NOMO-1 treated with DMSO at 0.1 percent for 48 hours (cell line): Measurements from ENCODE around the gene ILDR1.
A peak's percentile ranks its signal among the peaks of the same experiment; 100 is the strongest.
"Not testable (repeated sequence)": the region's sequence is repeated elsewhere in the genome, so short reads cannot be mapped to it uniquely, and the experiment has no call there.

Source experiments
- DNase-seq: peaks from one replicate; lab custom pipeline; 2025; ENCODE audit not compliant: unreplicated experiment; lab: John Stamatoyannopoulos, UW

The ILDR1 gene

DNA sequence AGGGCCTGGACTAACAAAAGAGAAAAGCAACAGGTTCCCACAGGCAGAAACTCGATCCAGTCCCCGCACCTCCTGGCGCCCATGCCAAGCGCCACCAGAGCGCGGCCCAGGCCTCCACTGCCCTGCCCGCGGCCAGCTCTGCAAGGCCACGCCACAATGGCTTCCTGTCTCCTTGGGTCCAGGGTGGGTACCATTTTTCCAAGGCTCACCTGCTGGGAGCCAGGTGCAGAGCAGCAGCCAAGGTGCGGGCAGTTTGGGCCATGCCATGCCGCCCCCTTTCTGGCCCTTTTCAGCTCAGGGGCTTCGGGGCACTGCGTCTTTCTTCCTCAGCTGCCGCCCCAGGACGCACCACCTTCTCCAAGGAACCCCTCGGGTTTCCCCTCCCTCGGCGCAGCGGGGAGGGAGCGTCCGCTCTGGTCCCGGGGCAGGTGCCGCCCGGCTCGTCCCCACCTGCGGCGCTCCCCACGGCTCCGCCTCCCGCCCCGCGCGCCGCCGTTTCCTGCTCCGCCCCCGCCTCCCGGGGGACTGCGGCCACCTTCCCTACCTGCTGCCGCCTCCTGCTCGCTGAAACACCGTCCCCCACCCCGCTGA lies at the start of gene ILDR1:
Gene ILDR1, minus strand, starts transcription at position 437 of the 591 bp plus-strand sequence. Its CDS starts 170 bp downstream, at position 267.
- DNase-seq: no peak

DNA sequence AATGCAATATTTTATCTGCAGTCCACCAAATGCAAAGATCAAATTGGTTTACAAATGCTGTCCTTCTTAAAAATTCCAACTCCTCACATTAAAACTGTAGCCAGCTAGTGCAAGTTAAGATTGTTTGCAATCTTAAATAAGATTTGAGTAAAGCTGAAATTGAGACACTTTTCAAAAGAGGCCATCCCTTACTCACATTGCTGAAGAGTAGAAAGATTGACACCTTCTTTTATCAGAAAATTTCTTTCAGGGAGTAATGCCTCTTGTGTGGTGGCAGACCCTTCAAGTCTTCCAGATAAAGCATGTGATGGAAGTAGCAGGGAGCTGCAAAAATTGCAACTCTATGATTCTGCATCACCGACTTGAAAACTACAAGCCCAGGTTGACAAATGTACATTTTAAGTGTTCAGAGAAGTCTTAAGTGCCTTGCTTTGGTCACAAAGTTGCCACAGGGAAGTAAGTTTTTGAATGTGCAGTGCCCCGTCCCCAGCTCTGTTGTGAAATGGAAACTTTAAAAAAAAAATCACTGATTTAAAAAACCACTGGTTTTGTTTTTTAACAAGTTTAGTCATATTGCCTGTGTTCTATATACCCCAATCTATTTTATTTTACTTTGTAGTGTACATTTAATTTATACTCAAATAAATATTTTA lies 45.7 kb upstream of the ILDR1 start:
- peak; percentile 78 for DNase-seq

DNA sequence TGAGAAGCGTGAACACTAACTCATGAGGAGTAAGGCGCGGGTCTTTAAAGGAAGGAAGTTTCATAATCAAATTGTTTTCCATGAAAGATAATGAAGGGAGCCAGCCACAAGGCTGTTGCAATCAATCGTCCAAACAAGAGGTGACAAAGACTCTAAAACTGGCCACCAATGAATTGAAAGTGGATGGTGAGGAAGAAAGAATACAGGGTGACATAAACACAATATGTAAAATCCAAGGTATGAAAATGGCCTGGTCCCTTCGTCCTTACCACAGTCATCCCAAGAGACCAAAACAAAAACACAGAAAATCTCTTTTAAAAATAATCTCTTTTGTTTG lies 45.1 kb upstream of the ILDR1 start:
- DNase-seq: peak; percentile 97

DNA sequence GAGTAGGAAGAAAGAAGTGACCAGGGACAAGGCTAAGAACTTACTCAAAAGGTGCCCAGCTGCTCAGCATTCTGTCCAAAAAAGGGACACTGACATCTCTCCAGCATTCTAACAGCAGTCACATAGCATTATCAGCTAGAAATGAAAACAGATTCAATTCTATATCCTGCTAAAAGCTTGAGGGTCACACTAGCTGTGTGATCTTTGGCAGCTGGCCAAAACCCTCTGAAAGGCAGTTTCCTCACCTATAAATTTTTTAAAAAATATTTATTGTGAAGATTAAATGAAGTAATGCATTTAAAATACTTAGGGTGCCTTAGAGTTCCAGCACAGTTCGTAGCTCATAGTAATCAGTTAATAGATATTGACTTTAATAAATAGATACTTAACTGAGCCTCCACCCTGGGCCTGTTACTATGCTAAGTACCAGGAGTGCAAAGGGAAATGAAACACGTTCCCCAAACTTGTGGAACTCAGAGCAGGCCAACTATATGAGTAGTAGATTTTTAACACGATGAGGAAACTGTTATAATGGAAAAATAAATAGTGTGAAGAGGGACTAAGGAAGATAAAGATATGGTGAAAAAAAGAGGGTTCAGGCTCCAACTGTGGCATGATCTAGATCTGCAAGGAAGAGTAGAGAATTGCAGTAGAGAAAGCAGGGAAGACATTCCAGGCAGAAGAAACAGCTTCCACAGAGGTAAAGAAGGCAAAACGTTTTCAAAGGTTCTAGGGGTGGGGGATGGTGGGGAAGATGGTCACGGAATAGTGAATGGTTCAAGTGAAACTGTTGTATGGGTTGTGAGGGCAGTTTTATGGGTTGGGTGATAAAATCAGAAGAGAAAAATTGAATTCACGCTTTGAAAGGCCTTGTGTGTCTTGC lies 44.5 kb upstream of the ILDR1 start:
- peak; percentile 53 for DNase-seq

GRCh38 chr3:122064326-122064725 lies 42.3 kb upstream of the ILDR1 start:
- DNase-seq: no peak

- DNase-seq: peak; percentile 88
These were observed 41.9 kb upstream of the ILDR1 start for GRCh38 chr3:122063908-122064307.

DNA sequence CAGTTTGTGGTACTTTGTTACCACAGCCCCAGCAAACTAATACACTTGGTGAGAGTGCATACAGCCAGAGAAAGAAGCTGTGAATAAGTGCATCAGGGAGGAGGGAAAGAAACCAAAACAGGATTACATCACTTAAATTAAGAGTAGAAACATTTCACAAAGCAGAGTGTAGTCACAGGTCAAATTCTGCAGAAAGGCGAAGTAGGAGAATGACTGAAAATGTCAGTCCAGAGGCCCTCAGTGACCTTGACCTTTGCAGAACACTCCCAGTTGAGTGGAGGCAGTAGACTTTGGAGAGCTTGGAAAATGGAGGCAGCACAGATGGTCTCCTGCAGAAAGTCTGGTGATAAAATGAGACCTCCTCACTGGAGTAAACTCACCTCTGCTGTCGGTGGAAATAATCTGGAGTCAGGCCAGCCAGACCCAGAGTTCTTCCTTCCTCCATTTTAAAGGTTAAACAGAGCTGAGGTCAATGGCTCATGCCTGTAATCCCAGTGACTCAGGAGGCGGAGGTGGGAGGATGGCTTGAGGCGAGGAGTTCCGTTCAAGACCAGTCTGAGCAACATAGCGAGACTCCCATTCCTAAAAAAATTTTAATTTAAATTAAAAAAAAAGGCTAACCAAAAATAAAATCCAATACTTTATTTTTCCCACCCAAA lies 38.1 kb upstream of the ILDR1 start:
- DNase-seq: no peak

DNA sequence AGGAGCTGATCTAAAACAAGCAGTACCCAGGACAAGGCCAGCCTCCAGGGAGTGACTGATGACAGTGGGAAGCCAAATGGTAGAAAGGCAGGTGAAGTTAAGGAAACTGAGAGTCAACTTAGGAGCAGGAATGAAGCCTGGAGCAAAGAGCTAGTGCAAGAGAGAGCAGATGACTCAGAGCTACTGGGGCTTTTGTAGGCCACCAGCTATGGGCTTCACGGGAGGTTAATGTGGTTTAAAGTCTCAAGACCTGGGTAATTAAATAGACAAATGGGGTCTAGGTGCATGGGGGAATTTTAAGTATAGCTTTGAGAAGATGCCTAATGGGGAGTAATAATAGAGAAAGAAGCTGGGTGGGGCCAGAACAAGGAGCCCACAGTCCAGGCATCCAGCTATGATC lies 36.2 kb upstream of the ILDR1 start:
- no peak for DNase-seq

DNA sequence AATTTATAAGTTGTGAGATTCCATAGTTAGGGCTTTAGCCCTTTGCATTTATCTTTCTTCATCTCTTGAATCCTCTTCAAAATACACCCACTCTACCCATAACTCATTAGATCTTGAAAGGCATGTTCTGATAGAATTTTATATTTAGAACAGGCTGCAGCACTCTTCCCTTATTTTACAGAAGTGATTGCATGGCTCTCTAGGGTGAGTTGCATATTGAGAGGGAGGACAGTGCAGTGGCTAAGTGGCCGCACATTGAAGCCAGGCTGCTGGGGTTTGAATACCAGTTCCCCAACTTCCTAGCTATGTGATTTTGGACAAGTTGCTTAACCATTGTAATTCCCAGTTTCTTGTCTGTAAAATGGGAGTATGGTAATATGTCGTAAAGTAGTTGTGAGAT lies 35.6 kb upstream of the ILDR1 start:
- peak; percentile 31 for DNase-seq

GRCh38 chr3:122055215-122055614 lies 33.2 kb upstream of the ILDR1 start, which contains the start of gene CD86:
Gene CD86 (plus strand): TSS chr3:122055362. CDS start chr3:122055490, 128 bp downstream.
- peak; percentile 95 for DNase-seq

- no peak for DNase-seq
These were observed 30.9 kb upstream of the ILDR1 start for GRCh38 chr3:122052968-122053367.

DNA sequence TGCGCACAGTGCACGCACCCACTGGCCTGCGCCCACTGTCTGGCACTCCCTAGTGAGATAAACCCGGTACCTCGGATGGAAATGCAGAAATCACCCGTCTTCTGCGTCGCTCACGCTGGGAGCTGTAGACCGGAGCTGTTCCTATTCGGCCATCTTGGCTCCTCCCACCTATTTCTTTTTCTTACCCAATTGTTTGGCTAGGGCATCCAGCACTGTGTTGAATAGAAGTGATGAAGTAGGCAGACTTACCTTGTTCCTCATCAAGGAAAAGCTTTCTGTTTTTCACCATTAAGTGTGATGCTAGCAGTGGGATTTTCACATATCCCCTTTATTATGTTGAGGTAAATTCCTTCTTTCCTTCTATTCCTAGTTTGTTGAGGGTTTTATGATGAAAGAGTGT lies 25.7 kb upstream of the ILDR1 start:
- DNase-seq: not testable (repeated sequence)

- not testable (repeated sequence) for DNase-seq
These were observed 25.2 kb upstream of the ILDR1 start for GRCh38 chr3:122047296-122047695.

GRCh38 chr3:122033023-122033422 lies 11.0 kb upstream of the ILDR1 start:
- DNase-seq: no peak

- no peak for DNase-seq
These were observed 10.5 kb upstream of the ILDR1 start for GRCh38 chr3:122032531-122032930.

DNA sequence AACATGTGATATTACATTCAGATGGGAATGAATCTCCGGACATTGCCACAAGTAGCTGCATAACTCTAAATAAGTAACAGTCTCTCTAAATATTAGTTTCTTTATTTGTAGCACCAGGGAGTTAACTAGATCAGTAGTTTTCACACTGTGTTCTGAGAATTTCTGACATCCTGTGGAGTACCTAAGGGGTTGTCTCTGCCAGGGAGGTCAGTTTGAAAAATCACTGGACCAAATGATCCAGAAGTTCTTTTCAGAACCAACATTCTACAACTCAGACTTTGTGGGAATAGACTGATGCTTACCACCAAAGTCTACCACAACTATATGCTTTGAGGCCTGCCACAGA lies 9.0 kb upstream of the ILDR1 start:
- DNase-seq: no peak

GRCh38 chr3:122030381-122031122 lies 8.5 kb upstream of the ILDR1 start:
- no peak for DNase-seq

DNA sequence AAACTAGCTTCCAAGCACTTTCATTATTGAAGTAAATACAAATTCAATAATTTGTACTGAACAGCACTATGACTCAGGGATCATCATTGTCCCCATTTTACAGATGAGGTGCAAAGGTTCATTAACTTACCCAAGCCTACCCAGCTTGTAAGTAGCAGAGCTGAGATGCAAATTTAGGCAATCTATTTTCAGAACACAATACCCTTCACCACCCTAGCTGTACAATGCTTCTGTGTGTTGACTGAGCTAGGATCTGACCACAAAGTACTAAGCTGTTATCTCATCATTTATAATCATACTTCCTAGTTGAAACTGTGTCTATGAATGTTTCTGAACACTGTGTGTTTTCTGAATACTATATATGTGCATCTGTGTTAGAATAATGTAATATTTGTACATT lies 3.2 kb upstream of the ILDR1 start:
- DNase-seq: no peak

DNA sequence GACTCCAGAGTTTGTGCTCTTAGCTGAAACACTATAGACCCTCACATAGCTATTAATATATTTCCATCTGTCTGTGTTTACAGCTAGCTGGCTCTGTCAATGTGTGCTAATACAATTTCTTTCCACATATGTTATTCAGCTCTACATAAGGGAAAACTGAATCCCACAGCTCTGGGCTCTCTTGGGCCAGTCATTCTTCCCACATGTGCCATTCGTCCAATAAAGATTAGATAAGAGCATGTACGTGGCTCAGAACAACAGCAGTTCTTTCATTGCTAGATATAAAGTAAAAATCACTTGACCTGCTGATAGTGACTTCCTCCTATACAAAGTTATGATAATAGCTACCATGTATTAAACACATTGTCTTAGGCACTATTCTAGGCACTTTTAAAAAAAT lies 2.8 kb upstream of the ILDR1 start:
- DNase-seq: no peak

DNA sequence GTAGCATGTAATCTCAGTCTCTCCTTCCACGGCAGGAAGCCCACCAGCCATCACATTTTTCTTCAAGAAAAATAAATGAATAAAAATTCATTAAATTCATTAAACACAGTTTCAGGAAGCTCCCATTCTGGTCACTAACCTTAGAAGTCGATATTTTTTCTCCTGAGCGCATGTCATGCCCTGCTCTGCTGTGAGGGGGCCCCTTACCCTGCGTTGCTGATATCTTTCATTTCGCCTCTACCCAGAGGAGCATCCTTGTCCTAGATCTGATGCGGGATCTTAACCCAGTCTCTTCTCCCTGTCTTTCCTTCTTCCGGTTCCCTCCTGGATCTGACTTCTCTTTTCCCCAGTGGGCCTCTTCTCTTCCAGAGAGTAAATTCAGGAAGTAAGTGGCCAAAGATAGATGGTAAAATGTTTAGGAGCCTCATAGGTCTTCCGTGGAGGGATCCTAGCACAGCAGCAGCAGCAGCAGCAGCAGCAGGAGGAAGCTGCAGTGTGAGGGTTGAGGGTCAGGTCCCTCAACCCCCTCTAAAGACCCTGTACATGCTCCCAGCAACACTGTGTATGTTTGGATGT lies 1.4 kb upstream of the ILDR1 start:
- peak; percentile 23 for DNase-seq

DNA sequence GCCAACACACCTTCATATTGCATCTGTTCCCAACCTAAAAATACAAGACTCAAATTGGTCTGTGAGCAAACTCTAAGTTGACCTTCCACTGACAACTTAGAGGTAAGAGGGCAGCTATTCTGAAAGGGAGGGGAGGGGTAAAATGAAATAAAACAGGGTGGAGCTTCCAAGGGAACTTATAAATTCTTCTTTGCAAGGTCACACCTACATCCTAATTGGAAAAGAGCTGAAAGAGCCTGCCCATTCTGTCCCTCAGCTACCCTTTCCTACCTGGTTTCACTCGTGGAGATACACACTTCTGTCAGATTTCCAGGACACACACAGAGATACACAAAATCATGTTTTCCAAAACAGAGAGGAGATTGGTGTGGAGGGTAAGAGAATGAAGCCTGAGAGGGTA lies 1.0 kb downstream of the ILDR1 start:
- no peak for DNase-seq
